Activated T-cell treated with anti-CD3 and anti-CD28 coated beads, Interleukin-2, amount 50 U/mL, for 4 hours (primary cell): Measurements from ENCODE around the gene TCF7L1. TPM values are rescaled to one million over a fixed set of nuclear protein-coding genes. Genes with fewer than 3 reads are reported as not detected.
"Not testable (repeated sequence)": the region's sequence is repeated elsewhere in the genome, so short reads cannot be mapped to it uniquely, and the experiment has no call there.

Experiments used
- ATAC-seq, 2 donors: fragments of 200-7000 bp; cut with Tn5 transposase; one replicate each; pipeline ENCODE4 v1.10.0; 2021
- DNase-seq: peaks from one replicate; pipeline ENCODE4 v3.0.0-alpha.2; 2020
- H3K27me3 Mint-ChIP-seq: one replicate; pipeline ENCODE4 v1.8.0; 2021; ENCODE audit warnings: low read depth, mixed read lengths
- H3K36me3 Mint-ChIP-seq: one replicate; pipeline ENCODE4 v1.8.0; 2022; ENCODE audit warnings: mixed read lengths; ENCODE audit not compliant: insufficient read depth
- H3K4me1 Mint-ChIP-seq: one replicate; pipeline ENCODE4 v1.8.0; 2021; ENCODE audit warnings: low read depth, mixed read lengths
- H3K4me3 Mint-ChIP-seq: one replicate; pipeline ENCODE4 v1.8.0; 2021; ENCODE audit warnings: mild to moderate bottlenecking, moderate library complexity, mixed read lengths
- H3K9me3 Mint-ChIP-seq: one replicate; pipeline ENCODE4 v1.8.0; 2021; ENCODE audit warnings: mixed read lengths
- total RNA-seq, 3 donors: library from RNA; stranded (reverse); gene quantifications; one replicate each; pipeline ENCODE4 v1.2.1, GENCODE V29; 2021

TCF7L1 gene
- total RNA-seq, 3 donors from 2014 or later = 0.11 to 0.29 (median 0.13) TPM

- H3K36me3 Mint-ChIP-seq = peaks cover 23% of the 10 kb centered on the region
- H3K4me3 Mint-ChIP-seq = peak overlapping the region; percentile 95
- DNase-seq = no peak
- H3K27me3 Mint-ChIP-seq = no peaks in the 10 kb centered on the region
- ATAC-seq = no peak
- H3K9me3 Mint-ChIP-seq = no peaks in the 10 kb centered on the region
- peaks cover 23% of the 10 kb centered on the region for H3K4me1 Mint-ChIP-seq
Observed at GRCh38 chr2:85329181-85329651, 196.0 kb downstream of the TCF7L1 start.

GRCh38 chr2:85329701-85330100 lies 196.5 kb downstream of the TCF7L1 start:
- H3K36me3 Mint-ChIP-seq = peaks cover 19% of the 10 kb centered on the region
- ATAC-seq, DNase-seq, H3K27me3 Mint-ChIP-seq, H3K9me3 Mint-ChIP-seq: not testable (repeated sequence)
- peak overlapping the region; percentile 95 for H3K4me3 Mint-ChIP-seq
- H3K4me1 Mint-ChIP-seq = peaks cover 19% of the 10 kb centered on the region

GRCh38 chr2:85330839-85331636 lies 197.8 kb downstream of the TCF7L1 start:
- no peaks in the 10 kb centered on the region for H3K27me3 Mint-ChIP-seq
- DNase-seq (no peak), ATAC-seq (no peak)
- H3K4me3 Mint-ChIP-seq = no peak overlapping the region
- H3K9me3 Mint-ChIP-seq = no peaks in the 10 kb centered on the region
- peaks cover 8% of the 10 kb centered on the region for H3K4me1 Mint-ChIP-seq
- H3K36me3 Mint-ChIP-seq = peaks cover 7% of the 10 kb centered on the region

GRCh38 chr2:85333877-85334276 lies 200.7 kb downstream of the TCF7L1 start:
- H3K4me3 Mint-ChIP-seq, H3K27me3 Mint-ChIP-seq, H3K4me1 Mint-ChIP-seq, H3K36me3 Mint-ChIP-seq, ATAC-seq, DNase-seq, H3K9me3 Mint-ChIP-seq: not testable (repeated sequence)

GRCh38 chr2:85334928-85335327 lies 201.7 kb downstream of the TCF7L1 start:
- H3K4me3 Mint-ChIP-seq = no peak overlapping the region
- no peaks in the 10 kb centered on the region for H3K9me3 Mint-ChIP-seq
- ATAC-seq = no peak
- H3K36me3 Mint-ChIP-seq = no peaks in the 10 kb centered on the region
- no peaks in the 10 kb centered on the region for H3K27me3 Mint-ChIP-seq
- DNase-seq = no peak
- no peaks in the 10 kb centered on the region for H3K4me1 Mint-ChIP-seq

- no peaks in the 10 kb centered on the region for H3K27me3 Mint-ChIP-seq
- DNase-seq (no peak), ATAC-seq (no peak)
- no peaks in the 10 kb centered on the region for H3K4me1 Mint-ChIP-seq
- peaks cover 18% of the 10 kb centered on the region for H3K36me3 Mint-ChIP-seq
- H3K4me3 Mint-ChIP-seq = no peak overlapping the region
- no peaks in the 10 kb centered on the region for H3K9me3 Mint-ChIP-seq
Observed at GRCh38 chr2:85340034-85340892, 207.1 kb downstream of the TCF7L1 start.

- peaks cover 24% of the 10 kb centered on the region for H3K36me3 Mint-ChIP-seq
- H3K4me3 Mint-ChIP-seq = no peak overlapping the region
- DNase-seq (no peak), ATAC-seq (no peak)
- H3K27me3 Mint-ChIP-seq = no peaks in the 10 kb centered on the region
- H3K9me3 Mint-ChIP-seq = no peaks in the 10 kb centered on the region
- H3K4me1 Mint-ChIP-seq = no peaks in the 10 kb centered on the region
Observed at GRCh38 chr2:85341269-85342029, 208.3 kb downstream of the TCF7L1 start.

- Mint-ChIP-seq H3K4me1 (no peaks in the 10 kb centered on the region), H3K9me3 (no peaks in the 10 kb centered on the region), H3K27me3 (no peaks in the 10 kb centered on the region), H3K4me3 (no peak overlapping the region), H3K36me3 (peaks cover 28% of the 10 kb centered on the region)
- no peak for DNase-seq
- no peak for ATAC-seq
Observed at GRCh38 chr2:85342156-85342555, 209.0 kb downstream of the TCF7L1 start.

GRCh38 chr2:85343207-85343895 lies 210.2 kb downstream of the TCF7L1 start:
- ATAC-seq = peak in 1 of 2 donors; percentile 37
- not testable (repeated sequence) for H3K4me3 Mint-ChIP-seq, H3K4me1 Mint-ChIP-seq, H3K27me3 Mint-ChIP-seq, DNase-seq, H3K9me3 Mint-ChIP-seq
- H3K36me3 Mint-ChIP-seq = peaks cover 35% of the 10 kb centered on the region

- no peak for ATAC-seq
- H3K36me3 Mint-ChIP-seq = peaks cover 35% of the 10 kb centered on the region
- no peaks in the 10 kb centered on the region for H3K4me1 Mint-ChIP-seq
- DNase-seq = no peak
- no peaks in the 10 kb centered on the region for H3K9me3 Mint-ChIP-seq
- H3K4me3 Mint-ChIP-seq = no peak overlapping the region
- no peaks in the 10 kb centered on the region for H3K27me3 Mint-ChIP-seq
Observed at GRCh38 chr2:85344356-85344954, 211.3 kb downstream of the TCF7L1 start.

- no peak for ATAC-seq
- peaks cover 44% of the 10 kb centered on the region for H3K36me3 Mint-ChIP-seq
- no peak overlapping the region for H3K4me3 Mint-ChIP-seq
- no peaks in the 10 kb centered on the region for H3K9me3 Mint-ChIP-seq
- no peaks in the 10 kb centered on the region for H3K27me3 Mint-ChIP-seq
- peaks cover 5% of the 10 kb centered on the region for H3K4me1 Mint-ChIP-seq
- no peak for DNase-seq
Observed at GRCh38 chr2:85347599-85347998, 214.4 kb downstream of the TCF7L1 start.

- ATAC-seq = peak in 1 of 2 donors; percentile 3
- Mint-ChIP-seq H3K27me3 (no peaks in the 10 kb centered on the region), H3K9me3 (no peaks in the 10 kb centered on the region), H3K4me3 (peak overlapping the region; percentile 98), H3K4me1 (peaks cover 40% of the 10 kb centered on the region), H3K36me3 (peaks cover 31% of the 10 kb centered on the region)
- no peak for DNase-seq
Observed at GRCh38 chr2:85353876-85354285, 220.7 kb downstream of the TCF7L1 start.

GRCh38 chr2:85354286-85355072 lies 221.3 kb downstream of the TCF7L1 start, which contains the start of the genes ELMOD3 and RETSAT:
ELMOD3 (plus strand) TSS chr2:85354769; CDS start chr2:85357199, 2,430 bp downstream.
RETSAT (minus strand) TSS chr2:85354528; CDS start chr2:85354507, 21 bp downstream.
- no peaks in the 10 kb centered on the region for H3K27me3 Mint-ChIP-seq
- H3K9me3 Mint-ChIP-seq = no peaks in the 10 kb centered on the region
- ATAC-seq (peak; percentile 100), DNase-seq (peak; percentile 93)
- H3K4me3 Mint-ChIP-seq = peak within 1 kb of the TSS; percentile 98
- H3K36me3 Mint-ChIP-seq = peaks cover 34% of the 10 kb centered on the region
- H3K4me1 Mint-ChIP-seq = peaks cover 41% of the 10 kb centered on the region
